Activated CD8-positive, alpha-beta memory T cell treated with anti-CD3 and anti-CD28 coated beads, Interleukin-2, amount 10 ng/mL, durations not matched to agents 7 days and 5 days (primary cell): ENCODE measurements around the gene ANKMY1. TPM values are rescaled to one million over a fixed set of nuclear protein-coding genes. Genes with fewer than 3 reads are reported as not detected.
A peak's percentile ranks its signal among the peaks of the same experiment; 100 is the strongest.

ENCODE experiments used
- ATAC-seq: fragments of 150-1000 bp; cut with Tn5 transposase; one replicate; pipeline ENCODE4 v1.10.0; 2021; ENCODE audit warnings: moderate library complexity
- CTCF ChIA-PET: fragments of 350-600 bp; sonication (Branson Sonifier 250); formaldehyde crosslinking; loops from one replicate; lab custom pipeline; 2021; ENCODE audit warnings: antibody characterized with exemption; lab: Charles Lee
- DNase-seq: peaks from one replicate; pipeline ENCODE4 v3.0.0-alpha.2; 2020
- H3K27ac Mint-ChIP-seq: one replicate; pipeline ENCODE4 v1.8.0; 2021; ENCODE audit warnings: mild to moderate bottlenecking, mixed read lengths
- H3K27me3 Mint-ChIP-seq: one replicate; pipeline ENCODE4 v1.8.0; 2021; ENCODE audit warnings: mixed read lengths
- H3K36me3 Mint-ChIP-seq: one replicate; pipeline ENCODE4 v1.8.0; 2021; ENCODE audit warnings: mild to moderate bottlenecking, mixed read lengths
- H3K4me1 Mint-ChIP-seq: one replicate; pipeline ENCODE4 v1.8.0; 2021; ENCODE audit warnings: mixed read lengths
- H3K4me3 Mint-ChIP-seq: one replicate; pipeline ENCODE4 v1.8.0; 2021; ENCODE audit warnings: mild to moderate bottlenecking, moderate library complexity, mixed read lengths
- H3K9me3 Mint-ChIP-seq: one replicate; pipeline ENCODE4 v1.8.0; 2022; ENCODE audit warnings: low read depth, mixed read lengths
- total RNA-seq, 2 experiments: library from RNA; stranded (reverse); gene quantifications; one replicate each; pipeline ENCODE4 v1.2.3, GENCODE V29; 2021

Gene ANKMY1
- total RNA-seq, 2 experiments from 2014 or later, result 21.3 to 33.5 TPM

DNA sequence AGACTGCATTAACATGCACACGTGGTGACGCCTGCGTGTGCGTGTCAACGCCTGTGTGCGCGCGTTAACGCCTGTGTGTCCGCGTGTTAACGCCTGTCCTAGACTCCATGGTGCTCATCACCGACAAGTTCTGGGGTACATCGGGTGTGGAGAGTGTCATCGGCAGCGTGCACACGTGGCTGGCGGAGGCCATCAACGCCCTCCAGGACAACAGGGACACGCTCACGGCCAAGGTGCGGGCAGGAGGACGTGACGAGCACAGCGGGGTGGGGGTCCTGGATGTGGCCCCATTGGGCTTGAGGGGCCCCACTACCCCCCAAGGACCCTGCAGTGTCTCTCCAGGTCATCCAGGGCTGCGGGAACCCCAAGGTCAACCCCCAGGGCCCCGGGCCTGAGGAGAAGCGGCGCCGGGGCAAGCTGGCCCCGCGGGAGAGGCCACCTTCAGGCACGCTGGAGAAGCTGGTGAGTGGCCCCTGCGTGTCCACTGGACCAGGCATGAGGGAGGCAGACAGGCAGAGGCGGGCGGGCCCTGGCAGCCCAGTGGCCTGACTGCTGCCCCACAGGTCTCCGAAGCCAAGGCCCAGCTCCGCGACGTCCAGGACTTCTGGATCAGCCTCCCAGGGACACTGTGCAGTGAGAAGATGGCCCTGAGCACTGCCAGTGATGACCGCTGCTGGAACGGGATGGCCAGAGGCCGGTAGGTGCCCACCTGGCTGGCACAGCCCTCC, 93.1 kb downstream of the ANKMY1 start:
- no peak overlapping the region for H3K4me3 Mint-ChIP-seq
- H3K36me3 Mint-ChIP-seq, result no peaks in the 10 kb centered on the region
- no peaks in the 10 kb centered on the region for H3K9me3 Mint-ChIP-seq
- no peaks in the 10 kb centered on the region for H3K4me1 Mint-ChIP-seq
- CTCF ChIA-PET, result no interaction called here
- H3K27me3 Mint-ChIP-seq, result no peaks in the 10 kb centered on the region
- ATAC-seq (no peak), DNase-seq (peak; percentile 34)
- H3K27ac Mint-ChIP-seq, result no peak overlapping the region

DNA sequence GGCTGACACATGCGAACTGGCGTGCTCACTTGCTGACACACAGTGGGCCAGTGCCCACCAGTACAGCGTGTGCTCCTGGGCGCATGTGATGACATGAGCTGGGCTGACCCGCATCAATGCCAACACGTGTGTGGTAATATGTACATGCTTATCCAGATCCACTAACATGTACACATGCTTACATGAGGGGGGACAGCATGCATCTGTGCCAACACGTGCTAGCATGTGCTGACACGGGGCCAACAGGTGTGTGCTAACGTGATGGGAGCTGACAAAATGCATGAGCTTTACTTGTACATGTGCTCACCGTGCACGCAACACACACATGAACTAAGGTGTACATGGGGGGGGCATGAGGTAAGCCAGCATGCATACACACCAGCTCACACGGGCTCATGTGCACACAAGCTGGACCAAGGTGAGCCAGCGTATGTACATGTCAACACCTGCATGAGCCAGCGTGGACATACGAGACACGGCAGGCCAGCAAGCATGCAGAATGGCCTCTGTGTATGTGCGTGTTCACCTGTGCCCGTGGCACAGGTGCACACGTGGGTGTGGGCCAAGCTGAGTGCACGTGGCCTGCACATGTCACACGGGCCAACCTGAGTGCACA, 93.8 kb downstream of the ANKMY1 start:
- H3K27me3 Mint-ChIP-seq, result no peaks in the 10 kb centered on the region
- DNase-seq (peak; percentile 37), ATAC-seq (no peak)
- no peaks in the 10 kb centered on the region for H3K4me1 Mint-ChIP-seq
- H3K27ac Mint-ChIP-seq, result no peak overlapping the region
- no peak overlapping the region for H3K4me3 Mint-ChIP-seq
- no peaks in the 10 kb centered on the region for H3K36me3 Mint-ChIP-seq
- CTCF ChIA-PET, result no interaction called here
- no peaks in the 10 kb centered on the region for H3K9me3 Mint-ChIP-seq

DNA sequence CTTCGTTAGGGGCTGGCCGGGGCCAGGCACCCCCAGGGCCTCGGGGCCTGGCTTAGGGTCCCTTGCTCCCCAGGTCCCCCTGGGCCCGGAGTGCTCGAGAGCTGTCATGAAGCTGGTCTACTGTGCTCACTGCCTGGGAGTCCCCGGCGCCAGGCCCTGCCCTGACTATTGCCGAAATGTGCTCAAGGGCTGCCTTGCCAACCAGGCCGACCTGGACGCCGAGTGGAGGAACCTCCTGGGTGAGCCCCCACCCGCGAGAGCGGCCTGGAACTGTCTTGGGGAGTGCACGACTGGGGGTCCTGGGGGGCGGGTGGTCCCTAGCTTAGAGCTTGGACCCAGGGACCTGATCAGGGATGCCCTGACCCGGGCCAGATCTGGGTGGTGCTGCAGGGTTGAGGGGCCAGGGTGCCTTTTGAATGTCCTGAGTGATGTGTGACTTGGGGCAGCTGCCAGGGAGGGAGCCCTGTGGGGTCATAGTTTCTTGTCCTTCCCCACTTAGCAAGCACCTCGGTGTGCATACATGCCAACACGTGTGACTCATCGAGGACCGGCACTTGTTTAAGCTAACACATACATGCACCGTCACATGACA, 94.4 kb downstream of the ANKMY1 start:
- peak; percentile 37 for DNase-seq
- H3K27me3 Mint-ChIP-seq, result no peaks in the 10 kb centered on the region

DNA sequence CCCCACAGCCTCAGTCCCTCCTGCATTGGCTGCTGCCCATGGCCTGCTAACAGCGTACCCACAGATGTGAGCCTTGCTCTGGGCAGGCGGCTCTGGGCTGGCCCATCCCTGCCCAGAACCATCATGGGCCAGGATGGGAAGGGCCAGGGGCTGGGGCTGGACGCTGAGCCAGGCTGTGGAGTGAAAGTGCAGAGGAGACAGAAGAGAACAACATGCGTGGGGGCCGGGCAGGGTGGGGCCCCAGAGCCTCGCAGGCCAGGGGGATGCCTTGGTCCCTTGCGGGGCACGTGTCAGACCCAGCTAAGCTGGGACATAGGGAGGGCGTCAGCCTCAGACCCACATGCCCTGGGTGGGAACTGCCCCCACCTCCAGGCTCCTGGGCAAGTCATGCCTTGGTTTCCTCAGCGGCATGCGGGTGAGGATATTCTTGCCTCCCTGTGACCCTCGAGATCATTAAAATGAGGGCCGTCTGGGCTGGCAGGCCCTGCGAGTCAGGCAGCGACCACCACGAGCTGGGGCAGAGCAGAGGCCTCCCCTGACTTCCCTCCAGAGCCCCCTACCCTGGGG, 95.0 kb downstream of the ANKMY1 start:
- CTCF ChIA-PET, result no interaction called here
- H3K9me3 Mint-ChIP-seq, result no peaks in the 10 kb centered on the region
- H3K36me3 Mint-ChIP-seq, result no peaks in the 10 kb centered on the region
- ATAC-seq (no peak), DNase-seq (peak; percentile 31)
- no peaks in the 10 kb centered on the region for H3K27me3 Mint-ChIP-seq
- H3K27ac Mint-ChIP-seq, result no peak overlapping the region
- H3K4me1 Mint-ChIP-seq, result no peaks in the 10 kb centered on the region
- no peak overlapping the region for H3K4me3 Mint-ChIP-seq

More for the DNA sequence above, 94.4 kb downstream of the ANKMY1 start:
- Mint-ChIP-seq H3K36me3 (no peaks in the 10 kb centered on the region), H3K4me3 (no peak overlapping the region), H3K4me1 (no peaks in the 10 kb centered on the region), H3K27ac (no peak overlapping the region), H3K9me3 (no peaks in the 10 kb centered on the region)
- ATAC-seq, result no peak
- CTCF ChIA-PET, result no interaction called here

DNA sequence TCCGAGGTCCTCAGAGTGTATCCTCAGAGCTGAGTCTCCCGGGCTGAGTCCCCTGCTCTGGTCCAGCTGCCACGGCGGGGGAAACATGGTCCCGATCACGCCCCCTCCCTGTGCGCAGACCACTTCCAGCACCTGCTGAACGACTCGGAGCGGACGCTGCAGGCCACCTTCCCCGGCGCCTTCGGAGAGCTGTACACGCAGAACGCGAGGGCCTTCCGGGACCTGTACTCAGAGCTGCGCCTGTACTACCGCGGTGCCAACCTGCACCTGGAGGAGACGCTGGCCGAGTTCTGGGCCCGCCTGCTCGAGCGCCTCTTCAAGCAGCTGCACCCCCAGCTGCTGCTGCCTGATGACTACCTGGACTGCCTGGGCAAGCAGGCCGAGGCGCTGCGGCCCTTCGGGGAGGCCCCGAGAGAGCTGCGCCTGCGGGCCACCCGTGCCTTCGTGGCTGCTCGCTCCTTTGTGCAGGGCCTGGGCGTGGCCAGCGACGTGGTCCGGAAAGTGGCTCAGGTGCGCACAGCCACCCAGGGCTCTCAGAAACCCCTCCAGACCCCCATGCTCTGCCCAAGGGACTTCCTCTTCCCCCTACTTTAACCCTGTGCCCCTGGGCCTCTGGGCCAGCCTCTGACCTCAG, 95.6 kb downstream of the ANKMY1 start:
- no peak for ATAC-seq
- Mint-ChIP-seq H3K4me3 (no peak overlapping the region), H3K27me3 (peaks cover 1% of the 10 kb centered on the region), H3K27ac (no peak overlapping the region), H3K36me3 (no peaks in the 10 kb centered on the region), H3K4me1 (no peaks in the 10 kb centered on the region), H3K9me3 (no peaks in the 10 kb centered on the region)
- no peak for DNase-seq
- CTCF ChIA-PET, result no interaction called here

DNA sequence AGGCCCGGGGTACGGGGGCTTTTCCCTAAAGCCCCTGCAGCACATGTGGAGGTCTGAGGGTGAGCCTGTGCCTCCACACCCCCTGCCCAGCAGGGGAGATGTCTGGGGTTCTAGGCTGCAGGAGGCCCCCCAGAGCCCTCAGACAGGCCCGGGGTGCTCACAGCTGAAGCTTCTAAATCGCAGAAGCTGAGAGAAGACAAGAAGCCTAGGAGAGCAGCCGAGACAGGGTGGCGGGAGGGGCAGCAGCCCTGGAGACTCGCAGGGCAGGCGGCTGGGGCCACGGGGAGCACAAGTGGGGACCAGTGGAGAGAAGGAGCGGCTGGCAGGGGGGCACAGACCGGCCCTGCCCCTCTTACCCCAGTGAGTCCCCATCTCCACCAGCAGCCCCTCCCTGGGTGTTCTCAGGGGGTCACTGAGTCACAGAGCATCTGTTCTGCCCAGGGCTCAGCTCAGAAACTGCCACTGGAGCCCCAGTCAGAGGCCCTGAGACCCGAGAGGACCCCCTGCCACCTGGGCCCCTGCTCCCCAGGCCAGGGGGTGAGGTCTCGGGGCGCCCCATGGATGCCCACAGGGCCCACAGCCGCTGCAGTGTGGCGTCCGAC, 96.2 kb downstream of the ANKMY1 start:
- no peak overlapping the region for H3K27ac Mint-ChIP-seq
- DNase-seq (no peak), ATAC-seq (no peak)
- CTCF ChIA-PET, result no interaction called here
- no peaks in the 10 kb centered on the region for H3K36me3 Mint-ChIP-seq
- no peaks in the 10 kb centered on the region for H3K4me1 Mint-ChIP-seq
- no peak overlapping the region for H3K4me3 Mint-ChIP-seq
- peaks cover 6% of the 10 kb centered on the region for H3K27me3 Mint-ChIP-seq
- H3K9me3 Mint-ChIP-seq, result no peaks in the 10 kb centered on the region

DNA sequence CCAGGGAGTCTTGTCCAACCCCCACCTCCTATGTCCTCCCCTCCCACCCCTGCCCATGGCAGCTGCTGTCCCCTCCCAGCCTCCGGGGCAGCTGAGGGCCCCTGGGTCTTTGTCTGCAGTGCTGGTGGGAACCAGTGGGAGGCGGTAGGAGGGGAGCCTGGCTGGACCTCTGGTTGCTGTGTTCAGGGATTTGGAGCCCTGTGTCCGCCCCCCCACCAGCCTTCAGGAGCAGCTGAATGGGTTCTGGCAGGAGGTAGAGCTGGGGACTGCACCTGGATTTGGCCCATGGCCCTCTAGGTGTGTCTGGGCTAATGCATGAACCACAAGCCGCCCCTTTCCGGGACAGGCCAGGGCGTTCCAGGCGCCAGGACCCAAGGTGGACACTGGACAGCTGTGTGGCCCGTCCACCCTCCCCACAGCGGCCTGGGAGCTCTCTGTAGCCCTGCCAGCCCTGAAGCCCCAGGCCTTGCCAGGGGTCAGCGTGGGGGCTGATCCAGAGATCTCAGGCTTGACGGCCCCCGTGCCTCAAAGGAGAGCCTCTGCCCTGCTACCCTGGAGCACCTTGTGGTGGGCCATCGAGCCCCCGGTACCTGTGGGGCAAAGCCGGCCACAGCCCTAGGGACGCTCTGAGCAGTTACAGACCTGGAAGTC, 96.9 kb downstream of the ANKMY1 start:
- ATAC-seq, result no peak
- Mint-ChIP-seq H3K27ac (no peak overlapping the region), H3K27me3 (peaks cover 11% of the 10 kb centered on the region), H3K36me3 (no peaks in the 10 kb centered on the region), H3K4me1 (no peaks in the 10 kb centered on the region), H3K4me3 (no peak overlapping the region), H3K9me3 (no peaks in the 10 kb centered on the region)
- DNase-seq, result no peak
- CTCF ChIA-PET, result no interaction called here

DNA sequence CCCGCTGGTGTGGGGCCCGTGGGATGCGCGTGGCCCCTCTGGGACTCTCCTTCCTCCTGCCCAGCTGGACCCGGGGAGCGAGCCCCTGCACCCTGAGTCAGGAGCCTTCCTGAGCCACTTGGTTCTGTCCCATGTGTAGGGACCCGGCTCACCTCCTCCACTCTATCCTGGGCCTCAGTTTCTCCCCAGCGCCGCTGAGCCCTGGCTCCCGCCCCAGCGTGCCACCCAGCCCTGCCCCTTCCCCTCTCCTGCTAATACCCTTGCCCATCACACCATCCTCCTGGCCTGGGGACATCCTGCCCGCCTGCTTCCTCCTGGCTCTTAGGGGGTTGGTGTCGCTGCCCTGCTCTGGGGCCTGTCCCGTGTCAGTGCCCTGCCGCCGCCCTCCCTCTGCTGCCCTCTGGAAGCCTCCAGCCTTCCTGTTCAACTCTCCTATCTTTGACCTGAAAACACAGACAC, 97.5 kb downstream of the ANKMY1 start:
- peaks cover 14% of the 10 kb centered on the region for H3K27me3 Mint-ChIP-seq
- no peak overlapping the region for H3K4me3 Mint-ChIP-seq
- ATAC-seq, result no peak
- no peak for DNase-seq
- CTCF ChIA-PET, result no interaction called here
- H3K9me3 Mint-ChIP-seq, result no peaks in the 10 kb centered on the region
- H3K27ac Mint-ChIP-seq, result no peak overlapping the region
- H3K36me3 Mint-ChIP-seq, result no peaks in the 10 kb centered on the region
- no peaks in the 10 kb centered on the region for H3K4me1 Mint-ChIP-seq

DNA sequence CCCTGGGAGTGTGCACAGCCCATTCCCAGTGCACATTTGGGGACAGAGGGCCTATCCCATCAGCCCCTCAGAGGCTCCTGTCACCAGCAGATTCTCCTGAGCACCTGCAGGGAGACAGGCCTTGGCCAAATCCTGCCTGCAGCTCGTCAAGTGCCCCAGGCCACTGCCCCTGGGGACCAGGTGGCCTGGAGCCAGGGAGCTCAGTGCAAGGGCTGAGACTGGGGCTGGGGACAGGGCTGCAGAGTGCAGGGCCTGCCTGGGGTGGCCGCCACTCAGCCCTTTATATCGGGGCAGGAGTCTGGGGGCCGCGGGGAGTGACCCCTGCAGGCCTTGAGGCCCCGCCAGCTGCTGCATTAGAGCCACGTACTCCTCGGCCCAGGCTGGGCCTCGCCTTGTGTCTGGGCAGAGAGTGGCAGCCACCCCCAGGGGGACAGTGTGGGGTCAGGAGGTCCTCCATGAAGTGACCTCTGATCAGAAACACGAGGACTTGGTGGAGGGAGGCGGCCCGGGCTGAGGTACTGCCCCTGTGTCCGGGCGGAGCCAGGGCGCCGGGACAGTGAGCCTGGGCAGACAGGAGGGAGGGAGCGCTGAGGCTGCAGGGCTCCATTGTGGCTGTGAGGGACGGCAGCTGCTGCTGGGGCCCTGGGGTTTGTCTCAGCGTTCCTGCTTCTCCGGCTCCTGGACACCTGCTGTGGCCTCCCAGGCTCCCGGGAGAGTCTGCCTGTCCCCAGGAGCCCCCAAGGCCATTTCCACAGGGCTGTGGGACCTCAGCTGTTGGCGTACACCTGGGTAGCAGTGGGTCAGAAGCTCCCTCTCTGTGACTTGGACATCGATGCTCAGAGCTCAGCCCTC, 98.2 kb downstream of the ANKMY1 start:
- Mint-ChIP-seq H3K4me3 (no peak overlapping the region), H3K27ac (no peak overlapping the region), H3K4me1 (no peaks in the 10 kb centered on the region), H3K9me3 (no peaks in the 10 kb centered on the region), H3K27me3 (peaks cover 20% of the 10 kb centered on the region), H3K36me3 (no peaks in the 10 kb centered on the region)
- CTCF ChIA-PET, result interaction anchor here (0.7 kb wide), 1 partner anchor 14 kb away, joined by 3 read pairs; no protein-coding TSS in a partner anchor
- no peak for ATAC-seq
- DNase-seq, result no peak

DNA sequence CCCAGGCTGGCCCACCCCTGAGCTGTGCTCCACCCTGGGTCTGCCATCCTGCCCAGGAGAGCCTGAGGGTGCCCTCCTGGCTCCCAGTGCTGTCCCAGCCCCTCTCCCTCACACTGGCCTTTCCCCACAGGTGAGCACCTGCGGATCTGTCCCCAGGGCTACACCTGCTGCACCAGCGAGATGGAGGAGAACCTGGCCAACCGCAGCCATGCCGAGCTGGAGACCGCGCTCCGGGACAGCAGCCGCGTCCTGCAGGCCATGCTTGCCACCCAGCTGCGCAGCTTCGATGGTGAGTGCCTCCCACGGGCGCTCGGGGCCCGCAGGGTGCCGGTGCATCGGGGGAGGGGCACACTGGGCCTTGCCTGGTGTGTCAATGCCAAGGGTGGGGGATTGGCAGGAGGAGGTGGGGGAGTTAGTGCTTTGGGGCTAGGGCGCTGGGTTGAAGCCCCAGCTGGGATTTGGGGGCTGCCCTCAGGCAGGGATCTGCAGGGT, 98.8 kb downstream of the ANKMY1 start:
- H3K27me3 Mint-ChIP-seq, result peaks cover 26% of the 10 kb centered on the region
- H3K4me3 Mint-ChIP-seq, result no peak overlapping the region
- H3K27ac Mint-ChIP-seq, result no peak overlapping the region
- H3K9me3 Mint-ChIP-seq, result no peaks in the 10 kb centered on the region
- no peak for ATAC-seq
- no peaks in the 10 kb centered on the region for H3K36me3 Mint-ChIP-seq
- H3K4me1 Mint-ChIP-seq, result peaks cover 1% of the 10 kb centered on the region
- DNase-seq, result no peak
- CTCF ChIA-PET, result interaction anchor here (0.7 kb wide), 1 partner anchor 14 kb away, joined by 3 read pairs; no protein-coding TSS in a partner anchor

DNA sequence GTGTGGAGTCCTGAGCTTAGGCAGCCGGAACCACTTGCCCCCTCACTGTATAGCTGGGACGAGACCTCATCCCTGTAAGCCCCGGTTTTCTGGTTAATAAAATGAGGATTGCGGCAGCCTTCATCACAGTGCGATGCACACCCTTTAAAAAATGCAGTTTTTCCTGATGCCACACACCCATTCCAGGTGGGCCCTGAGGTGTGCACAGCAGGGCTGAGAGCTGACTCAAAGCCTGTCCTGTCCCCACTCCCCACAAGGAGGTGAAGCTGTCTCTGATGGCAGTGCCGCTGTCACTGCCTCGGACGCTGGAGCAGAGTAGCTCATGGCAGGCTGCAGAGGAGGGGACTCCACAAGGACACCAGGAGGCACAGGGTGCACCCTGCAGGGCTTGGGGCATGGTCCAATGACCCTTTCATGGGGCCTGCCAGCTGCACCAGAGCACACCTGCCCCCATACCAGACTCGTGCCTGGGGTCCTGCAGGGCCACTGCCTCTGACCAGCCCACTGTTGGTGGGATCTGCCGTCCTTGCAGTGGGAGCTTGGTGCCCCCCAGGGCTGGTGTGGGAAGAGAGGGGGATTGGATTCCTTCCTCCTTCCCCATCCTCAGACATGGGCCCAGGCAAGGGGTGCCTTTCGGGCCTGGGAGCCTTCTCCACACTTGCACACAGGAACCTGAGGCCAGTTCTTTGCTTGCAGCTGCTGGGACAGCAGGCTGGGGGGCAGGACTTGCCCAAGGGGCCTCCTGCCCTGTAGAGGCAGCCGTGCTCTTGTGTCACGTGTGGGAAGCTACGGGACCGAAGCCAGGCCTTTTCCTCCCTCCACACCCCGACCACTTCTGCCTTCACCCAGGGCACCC, 99.5 kb downstream of the ANKMY1 start:
- DNase-seq, result no peak
- H3K27ac Mint-ChIP-seq, result no peak overlapping the region
- peaks cover 27% of the 10 kb centered on the region for H3K27me3 Mint-ChIP-seq
- ATAC-seq, result no peak
- peaks cover 2% of the 10 kb centered on the region for H3K4me1 Mint-ChIP-seq
- H3K36me3 Mint-ChIP-seq, result no peaks in the 10 kb centered on the region
- CTCF ChIA-PET, result no interaction called here
- no peaks in the 10 kb centered on the region for H3K9me3 Mint-ChIP-seq
- no peak overlapping the region for H3K4me3 Mint-ChIP-seq
